WTC11 (cell line): ENCODE results near the gene CGREF1. TPM values are rescaled to one million over a fixed set of nuclear protein-coding genes. Genes with fewer than 3 reads are reported as not detected.

Source experiments
- ATAC-seq: fragments of 200-7000 bp; cut with Tn5 transposase; 2 replicates; pipeline ENCODE4 v1.10.0; 2021; ENCODE audit warnings: mild to moderate bottlenecking, moderate library complexity
- CTCF ChIA-PET: fragments of 300-600 bp; sonication (Branson Sonifier 250); formaldehyde crosslinking; loops from one replicate; lab custom pipeline; 2021; ENCODE audit warnings: antibody characterized with exemption; lab: Charles Lee
- POLR2A ChIA-PET: fragments of 350-600 bp; sonication (Branson Sonifier 250); formaldehyde crosslinking; loops from one replicate; lab custom pipeline; 2021; ENCODE audit warnings: antibody characterized with exemption; lab: Charles Lee
- DNase-seq: peaks from one replicate; pipeline ENCODE4 v3.0.0; 2021; ENCODE audit warnings: low spot score
- H3K27ac Mint-ChIP-seq: 2 replicates; pipeline ENCODE4 v1.8.0; 2021; ENCODE audit warnings: mixed read lengths
- H3K27me3 Mint-ChIP-seq: 2 replicates; pipeline ENCODE4 v1.8.0; 2021; ENCODE audit warnings: low read depth, mild to moderate bottlenecking, moderate library complexity, mixed read lengths
- H3K36me3 Mint-ChIP-seq: 2 replicates; pipeline ENCODE4 v1.8.0; 2021; ENCODE audit warnings: mixed read lengths
- H3K4me1 Mint-ChIP-seq: 2 replicates; pipeline ENCODE4 v1.8.0; 2022; ENCODE audit warnings: mixed read lengths
- H3K4me3 Mint-ChIP-seq: 2 replicates; pipeline ENCODE4 v1.8.0; 2021; ENCODE audit warnings: mild to moderate bottlenecking, moderate library complexity, mixed read lengths
- H3K9me3 Mint-ChIP-seq: 2 replicates; pipeline ENCODE4 v1.8.0; 2021; ENCODE audit warnings: mixed read lengths
- ATF1 ChIP-seq: sonication (generic); formaldehyde crosslinking; IDR thresholded peaks from 2 replicates; pipeline ENCODE4 v1.8.1; 2023; ENCODE audit warnings: mild to moderate bottlenecking, moderate library complexity, missing genetic modification reagents
- KAT7 ChIP-seq: sonication (generic); formaldehyde crosslinking; IDR thresholded peaks from 2 replicates; pipeline ENCODE4 v1.8.1; 2023; ENCODE audit warnings: missing genetic modification reagents, mild to moderate bottlenecking, borderline replicate concordance
- NR2C2 ChIP-seq: sonication (generic); formaldehyde crosslinking; IDR thresholded peaks from 2 replicates; pipeline ENCODE4 v1.8.0; 2022; ENCODE audit warnings: mild to moderate bottlenecking, missing genetic modification reagents
- RELA ChIP-seq: sonication (generic); formaldehyde crosslinking; IDR thresholded peaks from 2 replicates; pipeline ENCODE4 v1.8.1; 2022; ENCODE audit warnings: missing genetic modification reagents, mild to moderate bottlenecking, borderline replicate concordance
- SMAD4 ChIP-seq: sonication (generic); formaldehyde crosslinking; IDR thresholded peaks from 2 replicates; pipeline ENCODE4 v1.8.0; 2022; ENCODE audit warnings: mild to moderate bottlenecking, missing genetic modification reagents
- TCF7 ChIP-seq: sonication (generic); formaldehyde crosslinking; IDR thresholded peaks from 2 replicates; pipeline ENCODE4 v1.8.0; 2022; ENCODE audit warnings: mild to moderate bottlenecking, low read depth, missing genetic modification reagents, moderate library complexity
- ZNF219 ChIP-seq: sonication (generic); formaldehyde crosslinking; IDR thresholded peaks from 2 replicates; pipeline ENCODE4 v1.8.0; 2023; ENCODE audit warnings: missing genetic modification reagents, mild to moderate bottlenecking, borderline replicate concordance
- ZNF232 ChIP-seq: sonication (generic); formaldehyde crosslinking; IDR thresholded peaks from 2 replicates; pipeline ENCODE4 v1.8.0; 2022; ENCODE audit warnings: mild to moderate bottlenecking, missing genetic modification reagents
- ZNF317 ChIP-seq: sonication (generic); formaldehyde crosslinking; IDR thresholded peaks from 2 replicates; pipeline ENCODE4 v1.8.1; 2023; ENCODE audit warnings: low read depth, mild to moderate bottlenecking, moderate library complexity, missing genetic modification reagents, borderline replicate concordance
- ZNF423 ChIP-seq: fragments of 250-450 bp; sonication (Bioruptor Pico); IDR thresholded peaks from 2 replicates; pipeline ENCODE4 v2.1.2; 2022; ENCODE audit warnings: mild to moderate bottlenecking, moderate library complexity
- total RNA-seq: library from RNA; stranded (reverse); gene quantifications from 3 replicates; pipeline ENCODE4 v1.2.3, GENCODE V29; 2021
- TF ChIP-seq, protein P1 (sequence below): sonication (generic); formaldehyde crosslinking; IDR thresholded peaks from 2 replicates; pipeline ENCODE4 v1.8.0; 2023; ENCODE audit warnings: missing genetic modification reagents, mild to moderate bottlenecking, borderline replicate concordance
- TF ChIP-seq, protein P2 (sequence below): fragments of 250-450 bp; sonication (Bioruptor Pico); IDR thresholded peaks from 2 replicates; pipeline ENCODE4 v2.1.2; 2022; ENCODE audit warnings: mild to moderate bottlenecking, moderate library complexity
- TF ChIP-seq, protein P3 (sequence below): fragments of 200-600 bp; IDR thresholded peaks from 2 replicates; pipeline ENCODE4 v1.8.0; 2022; ENCODE audit warnings: antibody characterized with exemption
- TF ChIP-seq, protein P4 (sequence below): sonication (generic); formaldehyde crosslinking; IDR thresholded peaks from 2 replicates; pipeline ENCODE4 v1.8.0; 2022; ENCODE audit warnings: mild to moderate bottlenecking, missing genetic modification reagents
- TF ChIP-seq, protein P5 (sequence below): sonication (generic); formaldehyde crosslinking; IDR thresholded peaks from 2 replicates; pipeline ENCODE4 v1.8.1; 2023; ENCODE audit warnings: mild to moderate bottlenecking, missing genetic modification reagents, moderate library complexity
- TF ChIP-seq, protein P6 (sequence below): sonication (generic); formaldehyde crosslinking; IDR thresholded peaks from 2 replicates; pipeline ENCODE4 v1.8.0; 2022; ENCODE audit warnings: mild to moderate bottlenecking, missing genetic modification reagents

Gene CGREF1
- total RNA-seq, 1 experiment from 2014 or later = 3.5 TPM

DNA sequence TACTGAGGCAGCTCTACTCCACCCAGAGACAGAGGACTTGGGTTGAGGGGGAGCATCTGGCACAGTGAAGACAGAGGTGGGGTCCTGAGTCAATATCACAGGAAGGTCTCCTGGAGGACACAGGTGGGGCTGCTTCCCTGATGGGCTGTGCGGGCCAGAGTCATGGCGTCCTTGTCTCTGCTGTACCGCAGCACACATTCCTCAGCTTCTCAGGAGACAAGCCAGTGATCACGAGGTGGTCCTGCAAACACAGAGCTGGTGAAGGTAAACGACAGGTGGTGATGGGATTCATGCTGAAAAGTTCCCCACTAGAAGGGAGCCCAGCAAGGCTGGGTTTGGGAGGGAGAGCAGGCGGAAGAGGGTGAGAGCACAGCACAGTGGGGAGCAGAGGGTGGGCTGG lies 39.5 kb upstream of the CGREF1 start (continued):
- TF ChIP-seq, protein P1, sequence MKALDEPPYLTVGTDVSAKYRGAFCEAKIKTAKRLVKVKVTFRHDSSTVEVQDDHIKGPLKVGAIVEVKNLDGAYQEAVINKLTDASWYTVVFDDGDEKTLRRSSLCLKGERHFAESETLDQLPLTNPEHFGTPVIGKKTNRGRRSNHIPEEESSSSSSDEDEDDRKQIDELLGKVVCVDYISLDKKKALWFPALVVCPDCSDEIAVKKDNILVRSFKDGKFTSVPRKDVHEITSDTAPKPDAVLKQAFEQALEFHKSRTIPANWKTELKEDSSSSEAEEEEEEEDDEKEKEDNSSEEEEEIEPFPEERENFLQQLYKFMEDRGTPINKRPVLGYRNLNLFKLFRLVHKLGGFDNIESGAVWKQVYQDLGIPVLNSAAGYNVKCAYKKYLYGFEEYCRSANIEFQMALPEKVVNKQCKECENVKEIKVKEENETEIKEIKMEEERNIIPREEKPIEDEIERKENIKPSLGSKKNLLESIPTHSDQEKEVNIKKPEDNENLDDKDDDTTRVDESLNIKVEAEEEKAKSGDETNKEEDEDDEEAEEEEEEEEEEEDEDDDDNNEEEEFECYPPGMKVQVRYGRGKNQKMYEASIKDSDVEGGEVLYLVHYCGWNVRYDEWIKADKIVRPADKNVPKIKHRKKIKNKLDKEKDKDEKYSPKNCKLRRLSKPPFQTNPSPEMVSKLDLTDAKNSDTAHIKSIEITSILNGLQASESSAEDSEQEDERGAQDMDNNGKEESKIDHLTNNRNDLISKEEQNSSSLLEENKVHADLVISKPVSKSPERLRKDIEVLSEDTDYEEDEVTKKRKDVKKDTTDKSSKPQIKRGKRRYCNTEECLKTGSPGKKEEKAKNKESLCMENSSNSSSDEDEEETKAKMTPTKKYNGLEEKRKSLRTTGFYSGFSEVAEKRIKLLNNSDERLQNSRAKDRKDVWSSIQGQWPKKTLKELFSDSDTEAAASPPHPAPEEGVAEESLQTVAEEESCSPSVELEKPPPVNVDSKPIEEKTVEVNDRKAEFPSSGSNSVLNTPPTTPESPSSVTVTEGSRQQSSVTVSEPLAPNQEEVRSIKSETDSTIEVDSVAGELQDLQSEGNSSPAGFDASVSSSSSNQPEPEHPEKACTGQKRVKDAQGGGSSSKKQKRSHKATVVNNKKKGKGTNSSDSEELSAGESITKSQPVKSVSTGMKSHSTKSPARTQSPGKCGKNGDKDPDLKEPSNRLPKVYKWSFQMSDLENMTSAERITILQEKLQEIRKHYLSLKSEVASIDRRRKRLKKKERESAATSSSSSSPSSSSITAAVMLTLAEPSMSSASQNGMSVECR (CRISPR knock-in tag) = no peak
- TF ChIP-seq, protein P2, sequence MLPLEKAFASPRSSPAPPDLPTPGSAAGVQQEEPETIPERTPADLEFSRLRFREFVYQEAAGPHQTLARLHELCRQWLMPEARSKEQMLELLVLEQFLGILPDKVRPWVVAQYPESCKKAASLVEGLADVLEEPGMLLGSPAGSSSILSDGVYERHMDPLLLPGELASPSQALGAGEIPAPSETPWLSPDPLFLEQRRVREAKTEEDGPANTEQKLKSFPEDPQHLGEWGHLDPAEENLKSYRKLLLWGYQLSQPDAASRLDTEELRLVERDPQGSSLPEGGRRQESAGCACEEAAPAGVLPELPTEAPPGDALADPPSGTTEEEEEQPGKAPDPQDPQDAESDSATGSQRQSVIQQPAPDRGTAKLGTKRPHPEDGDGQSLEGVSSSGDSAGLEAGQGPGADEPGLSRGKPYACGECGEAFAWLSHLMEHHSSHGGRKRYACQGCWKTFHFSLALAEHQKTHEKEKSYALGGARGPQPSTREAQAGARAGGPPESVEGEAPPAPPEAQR (CRISPR knock-in tag) = no peak
- TF ChIP-seq NR2C2 (CRISPR knock-in tag) (no peak), ZNF423 (CRISPR knock-in tag) (no peak), SMAD4 (CRISPR knock-in tag) (no peak), ZNF219 (CRISPR knock-in tag) (no peak), RELA (CRISPR knock-in tag) (no peak), ZNF232 (CRISPR knock-in tag) (no peak), ZNF317 (CRISPR knock-in tag) (no peak), ATF1 (no peak), KAT7 (CRISPR knock-in tag) (no peak)
- TF ChIP-seq, protein P3, sequence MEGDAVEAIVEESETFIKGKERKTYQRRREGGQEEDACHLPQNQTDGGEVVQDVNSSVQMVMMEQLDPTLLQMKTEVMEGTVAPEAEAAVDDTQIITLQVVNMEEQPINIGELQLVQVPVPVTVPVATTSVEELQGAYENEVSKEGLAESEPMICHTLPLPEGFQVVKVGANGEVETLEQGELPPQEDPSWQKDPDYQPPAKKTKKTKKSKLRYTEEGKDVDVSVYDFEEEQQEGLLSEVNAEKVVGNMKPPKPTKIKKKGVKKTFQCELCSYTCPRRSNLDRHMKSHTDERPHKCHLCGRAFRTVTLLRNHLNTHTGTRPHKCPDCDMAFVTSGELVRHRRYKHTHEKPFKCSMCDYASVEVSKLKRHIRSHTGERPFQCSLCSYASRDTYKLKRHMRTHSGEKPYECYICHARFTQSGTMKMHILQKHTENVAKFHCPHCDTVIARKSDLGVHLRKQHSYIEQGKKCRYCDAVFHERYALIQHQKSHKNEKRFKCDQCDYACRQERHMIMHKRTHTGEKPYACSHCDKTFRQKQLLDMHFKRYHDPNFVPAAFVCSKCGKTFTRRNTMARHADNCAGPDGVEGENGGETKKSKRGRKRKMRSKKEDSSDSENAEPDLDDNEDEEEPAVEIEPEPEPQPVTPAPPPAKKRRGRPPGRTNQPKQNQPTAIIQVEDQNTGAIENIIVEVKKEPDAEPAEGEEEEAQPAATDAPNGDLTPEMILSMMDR = no peak
- TF ChIP-seq, protein P4, sequence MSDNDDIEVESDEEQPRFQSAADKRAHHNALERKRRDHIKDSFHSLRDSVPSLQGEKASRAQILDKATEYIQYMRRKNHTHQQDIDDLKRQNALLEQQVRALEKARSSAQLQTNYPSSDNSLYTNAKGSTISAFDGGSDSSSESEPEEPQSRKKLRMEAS (CRISPR knock-in tag) = no peak
- TF ChIP-seq, protein P5, sequence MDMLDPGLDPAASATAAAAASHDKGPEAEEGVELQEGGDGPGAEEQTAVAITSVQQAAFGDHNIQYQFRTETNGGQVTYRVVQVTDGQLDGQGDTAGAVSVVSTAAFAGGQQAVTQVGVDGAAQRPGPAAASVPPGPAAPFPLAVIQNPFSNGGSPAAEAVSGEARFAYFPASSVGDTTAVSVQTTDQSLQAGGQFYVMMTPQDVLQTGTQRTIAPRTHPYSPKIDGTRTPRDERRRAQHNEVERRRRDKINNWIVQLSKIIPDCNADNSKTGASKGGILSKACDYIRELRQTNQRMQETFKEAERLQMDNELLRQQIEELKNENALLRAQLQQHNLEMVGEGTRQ (CRISPR knock-in tag) = no peak
- TF ChIP-seq, protein P6, sequence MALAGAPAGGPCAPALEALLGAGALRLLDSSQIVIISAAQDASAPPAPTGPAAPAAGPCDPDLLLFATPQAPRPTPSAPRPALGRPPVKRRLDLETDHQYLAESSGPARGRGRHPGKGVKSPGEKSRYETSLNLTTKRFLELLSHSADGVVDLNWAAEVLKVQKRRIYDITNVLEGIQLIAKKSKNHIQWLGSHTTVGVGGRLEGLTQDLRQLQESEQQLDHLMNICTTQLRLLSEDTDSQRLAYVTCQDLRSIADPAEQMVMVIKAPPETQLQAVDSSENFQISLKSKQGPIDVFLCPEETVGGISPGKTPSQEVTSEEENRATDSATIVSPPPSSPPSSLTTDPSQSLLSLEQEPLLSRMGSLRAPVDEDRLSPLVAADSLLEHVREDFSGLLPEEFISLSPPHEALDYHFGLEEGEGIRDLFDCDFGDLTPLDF (CRISPR knock-in tag) = no peak

DNA sequence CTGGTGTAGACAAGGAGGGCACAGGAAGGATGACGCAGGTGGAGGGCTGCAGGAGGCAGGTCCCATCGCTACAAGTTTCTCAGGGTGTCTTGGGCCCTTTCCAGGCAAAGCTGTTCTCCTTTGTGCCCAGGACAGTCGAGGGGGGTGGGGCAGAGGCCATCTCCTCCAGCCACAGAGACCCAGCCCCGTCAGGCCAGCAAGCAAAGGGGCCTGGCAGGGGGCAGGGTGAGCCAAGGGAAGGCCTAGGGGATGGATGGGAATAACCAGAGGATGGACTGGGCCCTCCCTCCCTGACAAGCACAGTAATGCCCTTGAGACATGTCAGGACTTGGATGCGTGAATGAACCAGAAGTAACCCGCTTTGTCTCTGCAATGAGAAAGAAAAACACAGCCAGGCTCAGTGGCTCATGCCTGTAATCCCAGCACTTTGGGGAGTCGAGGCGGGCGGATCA lies 36.2 kb upstream of the CGREF1 start:
- H3K4me3 Mint-ChIP-seq = no peak overlapping the region
- ATAC-seq = no peak
- H3K27me3 Mint-ChIP-seq = no peaks in the 10 kb centered on the region
- H3K36me3 Mint-ChIP-seq = no peaks in the 10 kb centered on the region
- ChIA-PET POLR2A (interaction anchor here (1.1 kb wide), 1 partner anchor 20 kb away, joined by 3 read pairs; no protein-coding TSS in a partner anchor), CTCF (interaction anchor here (0.6 to 6.6 kb wide), 3 partner anchors 15 to 36 kb away, joined by 4 to 43 read pairs (median 6); no protein-coding TSS in a partner anchor)
- no peaks in the 10 kb centered on the region for H3K9me3 Mint-ChIP-seq
- no peak for TF ChIP-seq TCF7 (CRISPR knock-in tag)
- DNase-seq = no peak
- no peak overlapping the region for H3K27ac Mint-ChIP-seq
- H3K4me1 Mint-ChIP-seq = peaks cover 3% of the 10 kb centered on the region
